CD8-positive, alpha-beta memory T cell (primary cell): ENCODE data around the gene ARHGAP27. TPM values are rescaled to one million over a fixed set of nuclear protein-coding genes. Genes with fewer than 3 reads are reported as not detected.

ENCODE experiments used
- CTCF ChIA-PET: fragments of 350-600 bp; sonication (Branson Sonifier 250); formaldehyde crosslinking; loops from one replicate; lab custom pipeline; 2021; ENCODE audit warnings: antibody characterized with exemption; lab: Charles Lee
- POLR2A ChIA-PET: fragments of 350-600 bp; sonication (Branson Sonifier 250); formaldehyde crosslinking; loops from one replicate; lab custom pipeline; 2021; ENCODE audit warnings: antibody characterized with exemption; lab: Charles Lee
- DNase-seq, 5 donors: peaks; one replicate each; pipeline versions ENCODE4 v3.0.0 to v3.0.0-alpha.2; 2020 to 2022; ENCODE audit warnings: mixed read lengths in 1 of 5
- H3K27ac ChIP-seq: one replicate; pipeline ENCODE4 v1.7.0; 2013; ENCODE audit warnings: low read depth, mild to moderate bottlenecking, low read length, moderate library complexity
- H3K27me3 ChIP-seq: 2 replicates; pipeline ENCODE4 v1.7.0; 2013; ENCODE audit warnings: low read length, mild to moderate bottlenecking; ENCODE audit not compliant: insufficient read depth, poor library complexity, severe bottlenecking
- H3K36me3 ChIP-seq: 2 replicates; pipeline ENCODE4 v1.7.0; 2013; ENCODE audit warnings: mild to moderate bottlenecking, low read length, moderate library complexity; ENCODE audit not compliant: insufficient read depth
- H3K4me1 ChIP-seq: 2 replicates; pipeline ENCODE4 v1.7.0; 2013; ENCODE audit warnings: mild to moderate bottlenecking, low read length, moderate library complexity; ENCODE audit not compliant: insufficient read depth
- H3K4me3 ChIP-seq: 2 replicates; pipeline ENCODE4 v1.7.0; 2013; ENCODE audit warnings: mild to moderate bottlenecking, low read length
- H3K9me3 ChIP-seq: 2 replicates; pipeline ENCODE4 v1.7.0; 2013; ENCODE audit warnings: mild to moderate bottlenecking, low read length
- H3K27ac Mint-ChIP-seq, 8 donors: one replicate each; pipeline ENCODE4 v1.8.0; 2020 to 2021; ENCODE audit warnings: mixed read lengths in 8 of 8, mild to moderate bottlenecking in 6 of 8, inconsistent platforms in 3 of 8, moderate library complexity in 3 of 8
- H3K27me3 Mint-ChIP-seq, 2 donors: one replicate each; pipeline ENCODE4 v1.8.0; 2020 to 2021; ENCODE audit warnings: mixed read lengths in 2 of 2, mild to moderate bottlenecking in 1 of 2, moderate library complexity in 1 of 2
- H3K36me3 Mint-ChIP-seq, 3 donors: one replicate each; pipeline ENCODE4 v1.8.0; 2020 to 2021; ENCODE audit warnings: mixed read lengths in 3 of 3, inconsistent platforms in 1 of 3, mild to moderate bottlenecking in 1 of 3
- H3K4me1 Mint-ChIP-seq, 3 donors: one replicate each; pipeline ENCODE4 v1.8.0; 2020 to 2021; ENCODE audit warnings: mixed read lengths in 3 of 3, inconsistent platforms in 1 of 3, mild to moderate bottlenecking in 1 of 3
- H3K4me3 Mint-ChIP-seq, 7 donors: one replicate each; pipeline ENCODE4 v1.8.0; 2020 to 2021; ENCODE audit warnings: mixed read lengths in 7 of 7, mild to moderate bottlenecking in 6 of 7, moderate library complexity in 4 of 7, inconsistent platforms in 2 of 7
- H3K9me3 Mint-ChIP-seq, 5 donors: one replicate each; pipeline ENCODE4 v1.8.0; 2020 to 2022; ENCODE audit warnings: mixed read lengths in 5 of 5, mild to moderate bottlenecking in 3 of 5, moderate library complexity in 2 of 5, inconsistent platforms in 1 of 5
- polyA plus RNA-seq: library from polyadenylated mRNA; unstranded; fragments of 300-500 nt; fragmentation: Illumina TruSeq; gene quantifications from one replicate; pipeline ENCODE4 v1.2.3, GENCODE V29; 2021
- total RNA-seq, 2 experiments: library from RNA; stranded (reverse); gene quantifications; one replicate each; pipeline ENCODE4 v1.2.3, GENCODE V29; 2021

ARHGAP27 gene
- total and polyA plus RNA-seq, 3 experiments from 2014 or later = 32.3 to 43.8 (median 39.9) TPM

DNA sequence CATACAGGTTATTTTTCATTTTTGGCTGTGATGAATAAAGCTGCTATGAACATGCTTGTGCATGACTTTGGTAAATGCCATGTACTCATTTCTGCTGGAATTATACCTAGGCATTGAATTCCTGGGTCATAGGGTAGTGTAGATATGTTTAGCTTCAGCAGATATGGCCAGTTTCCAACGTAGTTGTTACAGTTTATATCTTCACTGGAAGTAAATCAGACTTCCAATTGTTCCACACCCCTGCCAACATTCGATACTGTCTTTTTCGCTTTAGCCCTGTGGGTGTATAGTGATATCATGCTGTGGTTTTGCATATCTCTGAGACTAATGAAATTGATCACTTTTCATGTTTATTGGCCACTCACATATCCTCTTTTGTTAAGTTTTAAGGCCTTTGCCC lies 50.4 kb downstream of the ARHGAP27 start:
- Histone ChIP-seq H3K4me1 (no peaks in the 10 kb centered on the region), H3K36me3 (no peaks in the 10 kb centered on the region), H3K4me3 (no peak overlapping the region), H3K27me3 (no peaks in the 10 kb centered on the region), H3K9me3 (no peaks in the 10 kb centered on the region), H3K27ac (no peak overlapping the region)
- H3K4me3 Mint-ChIP-seq = no peak overlapping the region
- CTCF ChIA-PET = interaction anchor here (1.0 to 6.4 kb wide), 4 partner anchors 99 to 164 kb away, joined by 3 to 102 read pairs (median 4); no protein-coding TSS in a partner anchor
- H3K9me3 Mint-ChIP-seq = no peaks in the 10 kb centered on the region
- no peak for DNase-seq
- no peak overlapping the region for H3K27ac Mint-ChIP-seq
- POLR2A ChIA-PET = no interaction called here
- H3K27me3 Mint-ChIP-seq = peaks cover 0 to 2% of the 10 kb centered on the region in 2 donors
- H3K36me3 Mint-ChIP-seq = no peaks in the 10 kb centered on the region
- peaks cover 0 to 3% (median 2%) of the 10 kb centered on the region in 3 donors for H3K4me1 Mint-ChIP-seq

DNA sequence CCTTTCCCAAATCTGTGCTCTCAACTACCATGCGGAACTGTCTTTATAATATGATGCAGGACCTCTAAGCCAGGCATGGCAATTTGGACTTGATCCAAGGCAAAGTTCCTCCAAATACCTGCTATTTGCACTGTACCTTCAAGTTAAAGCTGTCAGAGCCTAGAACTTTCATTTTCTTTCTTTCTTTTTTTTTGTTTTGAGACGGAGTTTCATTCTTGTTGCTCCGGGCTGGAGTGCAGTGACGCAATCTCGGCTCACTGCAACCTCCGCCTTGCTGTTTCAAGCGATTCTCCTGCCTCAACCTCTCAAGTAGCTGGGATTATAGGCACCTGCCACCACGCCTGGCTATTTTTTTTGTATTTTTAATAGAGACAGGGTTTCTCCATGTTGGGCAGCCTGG lies 51.7 kb downstream of the ARHGAP27 start:
- CTCF ChIA-PET = interaction anchor here (0.8 to 6.4 kb wide), 5 partner anchors 17 to 162 kb away, joined by 3 to 102 read pairs (median 4); no protein-coding TSS in a partner anchor
- H3K9me3 Mint-ChIP-seq = no peaks in the 10 kb centered on the region

DNA sequence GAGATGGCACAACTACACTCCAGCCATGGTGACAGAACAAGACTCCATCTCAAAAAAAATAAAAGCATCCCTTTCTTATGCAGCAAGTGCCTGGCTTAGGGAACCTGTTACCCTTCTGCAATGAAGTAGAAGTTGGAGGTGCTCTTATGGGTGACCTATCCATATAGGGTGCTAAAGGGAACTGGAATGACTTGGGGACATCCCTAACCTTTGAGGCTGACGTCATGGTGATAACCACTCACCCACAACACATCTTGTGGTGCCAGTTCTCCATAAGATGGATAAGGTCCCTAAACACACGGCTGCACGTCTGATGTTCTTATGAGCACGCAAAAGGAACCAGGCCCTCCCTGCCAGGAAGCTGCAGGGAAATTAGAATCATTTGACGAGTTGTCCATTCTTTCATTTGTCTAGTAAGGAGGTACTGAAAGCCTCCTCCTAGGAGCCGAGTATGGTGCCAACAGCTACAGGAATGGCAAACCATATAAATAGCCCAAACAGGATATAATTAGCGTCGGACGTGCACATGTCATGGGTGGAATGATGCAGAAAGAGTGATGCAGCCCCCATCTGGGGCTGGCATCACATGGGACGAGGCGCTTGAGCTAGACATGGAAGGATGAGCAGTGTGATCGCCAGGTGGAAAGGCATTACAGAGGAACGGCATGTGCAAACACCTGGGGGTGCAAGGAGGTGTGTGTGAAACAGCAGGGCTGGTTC lies 52.5 kb downstream of the ARHGAP27 start:
- Histone ChIP-seq H3K4me3 (no peak overlapping the region), H3K4me1 (no peaks in the 10 kb centered on the region), H3K36me3 (no peaks in the 10 kb centered on the region), H3K9me3 (no peaks in the 10 kb centered on the region), H3K27ac (no peak overlapping the region), H3K27me3 (no peaks in the 10 kb centered on the region)
- DNase-seq = no peak
- POLR2A ChIA-PET = no interaction called here
- Mint-ChIP-seq H3K36me3 (no peaks in the 10 kb centered on the region), H3K27ac (no peak overlapping the region), H3K4me1 (no peaks in the 10 kb centered on the region), H3K4me3 (no peak overlapping the region), H3K9me3 (no peaks in the 10 kb centered on the region), H3K27me3 (peaks cover 0 to 2% of the 10 kb centered on the region in 2 donors)
- CTCF ChIA-PET = interaction anchor here (0.8 to 6.4 kb wide), 4 partner anchors 16 to 161 kb away, joined by 3 to 102 read pairs (median 4); no protein-coding TSS in a partner anchor

More for the DNA sequence above, 51.7 kb downstream of the ARHGAP27 start:
- POLR2A ChIA-PET = interaction anchor here (0.6 kb wide), 1 partner anchor 66 kb away, joined by 4 read pairs; no protein-coding TSS in a partner anchor
- Mint-ChIP-seq H3K27me3 (peaks cover 0 to 2% of the 10 kb centered on the region in 2 donors), H3K4me3 (no peak overlapping the region), H3K36me3 (no peaks in the 10 kb centered on the region), H3K4me1 (peaks cover 0 to 3% (median 2%) of the 10 kb centered on the region in 3 donors), H3K27ac (no peak overlapping the region)
- no peak for DNase-seq
- Histone ChIP-seq H3K27ac (no peak overlapping the region), H3K27me3 (no peaks in the 10 kb centered on the region), H3K36me3 (no peaks in the 10 kb centered on the region), H3K4me1 (no peaks in the 10 kb centered on the region), H3K9me3 (no peaks in the 10 kb centered on the region), H3K4me3 (no peak overlapping the region)

DNA sequence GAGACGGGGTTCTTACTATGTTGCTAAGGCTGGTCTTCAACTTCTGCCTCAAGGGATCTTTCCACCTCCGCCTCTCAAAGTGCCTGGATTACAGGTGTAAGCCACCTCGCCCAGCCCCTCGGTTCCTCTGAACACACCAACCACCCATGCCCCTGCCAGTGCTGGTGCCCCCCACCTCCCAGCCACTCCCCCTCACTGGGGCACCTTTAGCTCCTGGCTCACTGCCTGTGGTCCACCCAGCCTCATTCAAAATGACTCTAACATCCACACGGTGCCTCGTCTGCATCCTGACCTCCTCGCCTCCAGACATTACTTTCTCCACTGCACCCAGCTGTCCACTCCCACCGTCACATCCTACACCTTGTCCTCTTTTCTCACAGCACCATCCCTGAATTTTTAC lies 55.3 kb downstream of the ARHGAP27 start:
- Mint-ChIP-seq H3K36me3 (no peaks in the 10 kb centered on the region), H3K27me3 (peaks cover 4 to 8% of the 10 kb centered on the region in 2 donors), H3K4me3 (no peak overlapping the region), H3K4me1 (peaks cover 0 to 2% (median under 1%) of the 10 kb centered on the region in 3 donors), H3K27ac (peak overlapping the region in 1 of 8 donors; percentile 28), H3K9me3 (no peaks in the 10 kb centered on the region)
- Histone ChIP-seq H3K27ac (no peak overlapping the region), H3K4me1 (no peaks in the 10 kb centered on the region), H3K36me3 (no peaks in the 10 kb centered on the region), H3K9me3 (no peaks in the 10 kb centered on the region), H3K27me3 (no peaks in the 10 kb centered on the region), H3K4me3 (no peak overlapping the region)
- DNase-seq = no peak
- ChIA-PET POLR2A (no interaction called here), CTCF (interaction anchor here (1.7 kb wide), 1 partner anchor 100 kb away, joined by 8 read pairs; no protein-coding TSS in a partner anchor)

DNA sequence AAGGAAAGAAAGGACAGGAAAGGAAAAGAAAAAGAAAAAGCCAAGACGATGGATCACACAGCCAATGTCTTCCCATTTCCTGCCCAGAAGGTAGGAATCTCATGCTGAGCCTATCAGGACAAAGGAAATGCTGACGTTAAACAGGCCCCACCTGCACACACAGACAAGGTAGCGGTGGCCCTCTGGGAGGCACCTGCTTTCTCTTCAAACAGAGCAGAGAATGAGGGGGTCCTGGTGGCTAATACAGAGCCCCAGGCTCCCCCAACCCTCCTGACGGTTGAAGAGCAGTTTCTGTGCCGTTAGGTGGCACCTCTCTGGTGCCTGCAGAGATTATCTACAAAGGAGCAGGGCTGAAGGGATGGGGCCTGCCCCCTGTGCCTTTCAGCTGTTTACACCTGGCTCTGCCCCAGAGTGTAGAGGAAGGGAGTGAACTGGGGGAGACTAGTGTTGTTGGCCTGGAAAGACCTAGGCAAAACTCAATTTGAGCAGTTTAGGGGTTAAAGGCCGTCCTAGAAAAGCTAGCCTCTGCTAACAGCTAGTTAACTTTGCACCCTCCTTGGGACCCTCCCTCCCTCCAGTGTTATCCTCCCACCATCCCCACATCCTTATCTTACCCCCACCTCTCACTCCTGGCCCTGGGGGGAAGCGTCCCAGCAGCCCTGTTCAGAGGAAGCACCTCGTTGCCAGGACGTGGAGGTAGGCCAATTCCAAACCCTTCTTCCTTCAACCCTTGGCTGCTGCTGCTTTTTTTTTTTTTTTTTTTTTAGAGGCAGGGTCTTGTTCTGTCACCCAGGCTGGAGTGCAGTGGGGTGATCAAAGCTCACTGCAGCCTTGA lies 56.3 kb downstream of the ARHGAP27 start:
- H3K36me3 ChIP-seq = no peaks in the 10 kb centered on the region
- Mint-ChIP-seq H3K27me3 (peaks cover 4 to 15% of the 10 kb centered on the region in 2 donors), H3K4me1 (peaks cover 2 to 8% (median 7%) of the 10 kb centered on the region in 3 donors), H3K36me3 (no peaks in the 10 kb centered on the region), H3K27ac (no peak overlapping the region), H3K9me3 (no peaks in the 10 kb centered on the region), H3K4me3 (no peak overlapping the region)
- H3K27ac ChIP-seq = no peak overlapping the region
- DNase-seq = no peak
- H3K4me3 ChIP-seq = no peak overlapping the region
- no peaks in the 10 kb centered on the region for H3K4me1 ChIP-seq
- CTCF ChIA-PET = interaction anchor here (1.7 to 4.3 kb wide), 2 partner anchors 99 kb away, joined by 8 to 12 read pairs; no protein-coding TSS in a partner anchor
- POLR2A ChIA-PET = interaction anchor here (0.6 kb wide), 1 partner anchor 97 kb away, joined by 10 read pairs; no protein-coding TSS in a partner anchor
- no peaks in the 10 kb centered on the region for H3K9me3 ChIP-seq
- no peaks in the 10 kb centered on the region for H3K27me3 ChIP-seq

DNA sequence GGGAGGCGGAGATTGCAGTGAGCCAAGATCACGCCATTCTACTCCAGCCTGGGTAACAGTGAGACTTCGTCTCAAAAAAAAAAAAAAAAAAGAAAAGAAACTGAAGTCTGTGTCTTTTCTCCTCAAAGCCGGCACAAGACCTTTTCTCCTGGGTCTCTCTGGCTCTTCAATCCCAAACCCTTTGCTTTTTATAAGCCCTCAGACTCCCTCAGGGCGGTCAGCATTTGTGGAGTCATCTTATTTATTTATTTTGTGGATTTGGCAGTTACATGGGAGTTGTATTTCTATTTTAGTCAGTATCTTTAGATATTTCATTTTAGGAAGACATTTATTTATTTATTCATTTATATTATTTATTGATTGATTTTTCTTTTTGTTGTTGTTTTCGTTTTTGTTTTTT lies 58.2 kb downstream of the ARHGAP27 start:
- Histone ChIP-seq H3K4me1 (no peaks in the 10 kb centered on the region), H3K9me3 (no peaks in the 10 kb centered on the region), H3K27ac (no peak overlapping the region), H3K27me3 (no peaks in the 10 kb centered on the region), H3K36me3 (no peaks in the 10 kb centered on the region), H3K4me3 (no peak overlapping the region)
- peaks cover 8 to 24% of the 10 kb centered on the region in 2 donors for H3K27me3 Mint-ChIP-seq
- ChIA-PET POLR2A (no interaction called here), CTCF (interaction anchor here (0.8 to 4.3 kb wide), 2 partner anchors 11 to 97 kb away, joined by 3 to 12 read pairs; no protein-coding TSS in a partner anchor)
- H3K4me1 Mint-ChIP-seq = peaks cover 2 to 12% (median 7%) of the 10 kb centered on the region in 3 donors
- no peak for DNase-seq
- no peak overlapping the region for H3K4me3 Mint-ChIP-seq
- no peak overlapping the region for H3K27ac Mint-ChIP-seq
- no peaks in the 10 kb centered on the region for H3K9me3 Mint-ChIP-seq
- no peaks in the 10 kb centered on the region for H3K36me3 Mint-ChIP-seq

DNA sequence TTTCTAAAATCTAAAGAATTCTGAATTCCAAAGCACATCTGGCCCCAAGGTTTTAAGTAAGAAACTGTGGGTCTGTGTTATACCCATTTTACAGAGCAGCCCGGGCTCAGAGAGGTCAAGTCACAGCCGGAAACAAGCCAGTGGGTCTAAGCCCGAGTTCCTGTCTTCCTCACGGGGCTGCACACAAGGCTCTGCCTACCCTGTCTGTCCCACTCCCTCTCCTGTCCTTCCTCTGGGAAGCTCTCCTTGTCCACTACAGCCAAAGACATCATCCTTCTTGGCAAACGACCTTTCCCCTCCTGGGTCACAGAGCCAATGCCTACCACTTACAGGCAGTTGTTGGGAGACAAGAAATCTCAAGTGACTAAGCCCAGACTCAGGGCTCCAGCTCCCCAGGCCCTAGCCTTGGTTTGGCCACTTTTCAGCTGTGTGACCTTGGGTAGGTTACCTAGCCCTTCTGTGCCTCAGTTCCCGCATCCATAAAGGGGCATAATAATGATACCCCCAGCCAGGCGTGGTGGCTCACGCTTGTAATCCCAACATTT lies 60.3 kb downstream of the ARHGAP27 start:
- H3K27ac Mint-ChIP-seq = peak overlapping the region in 1 of 8 donors; percentile 88
- H3K9me3 ChIP-seq = no peaks in the 10 kb centered on the region
- H3K27me3 ChIP-seq = no peaks in the 10 kb centered on the region
- no peaks in the 10 kb centered on the region for H3K9me3 Mint-ChIP-seq
- H3K4me1 Mint-ChIP-seq = peaks cover 2 to 12% (median 7%) of the 10 kb centered on the region in 3 donors
- H3K4me3 Mint-ChIP-seq = peak overlapping the region in 1 of 7 donors; percentile 71
- H3K27ac ChIP-seq = no peak overlapping the region
- H3K27me3 Mint-ChIP-seq = peaks cover 8 to 24% of the 10 kb centered on the region in 2 donors
- no peaks in the 10 kb centered on the region for H3K36me3 ChIP-seq
- H3K4me1 ChIP-seq = no peaks in the 10 kb centered on the region
- no peak for DNase-seq
- H3K4me3 ChIP-seq = no peak overlapping the region
- no peaks in the 10 kb centered on the region for H3K36me3 Mint-ChIP-seq
- ChIA-PET CTCF (interaction anchor here (1.0 to 4.3 kb wide), 3 partner anchors 80 to 237 kb away, joined by 3 to 12 read pairs (median 3); partner anchors contain the start of gene ACBD4), POLR2A (no interaction called here)
